ENCODE results near the gene MYBBP1A. TPM values are rescaled to one million over a fixed set of nuclear protein-coding genes. Genes with fewer than 3 reads are reported as not detected.
A peak's percentile ranks its signal among the peaks of the same experiment; 100 is the strongest.

The MYBBP1A gene
- total and polyA plus RNA-seq, 4 donors: 12.2 to 23.3 (median 20.0) TPM

- Histone ChIP-seq H3K36me3 (ENCODE audit: control insufficient read depth in 4 of 4, insufficient read depth in 3 of 4, low read depth in 1 of 4, low read length in 3 of 4) (no peaks in the 10 kb centered on the region), H3K27ac (ENCODE audit: low read depth in 1 of 2, low read length in 2 of 2) (no peak overlapping the region), H3K9ac (ENCODE audit: low read depth in 1 of 2, low read length in 2 of 2) (no peak overlapping the region), H3K4me3 (ENCODE audit: low read depth in 1 of 3, low read length in 3 of 3) (no peak overlapping the region), H3K9me3 (ENCODE audit: control insufficient read depth in 4 of 4, low read length in 3 of 4) (no peaks in the 10 kb centered on the region), H3K27me3 (ENCODE audit: control insufficient read depth in 4 of 4, insufficient read depth in 4 of 4, low read length in 3 of 4) (no peaks in the 10 kb centered on the region), H3K4me1 (ENCODE audit: control insufficient read depth in 4 of 4, insufficient read depth in 4 of 4, low read length in 3 of 4) (no peaks in the 10 kb centered on the region)
- 40% methylated on average over 29 of the region's 29 CpGs for WGBS
- DNase-seq (ENCODE audit: low spot score): peak; percentile 45
- TF ChIP-seq CTCF (IDR thresholded peaks at IDR 0.05; ENCODE audit: low read depth, low read length, missing input control): peak; percentile 32
- peak in 1 of 2 donors; percentile 68 for TF ChIP-seq RAD21 (IDR thresholded peaks at IDR 0.05)
- TF ChIP-seq GABPA (IDR thresholded peaks at IDR 0.05 in 1 of 2, conservative IDR thresholded peaks at IDR 0.05 in 1 of 2): no peak
- no peak for TF ChIP-seq REST (IDR thresholded peaks at IDR 0.05)
- TF ChIP-seq FOXA1 (IDR thresholded peaks at IDR 0.05): no peak
These were observed 39.9 kb upstream of the MYBBP1A start for GRCh38 chr17:4594931-4595684.

GRCh38 chr17:4594406-4594805 lies 39.2 kb upstream of the MYBBP1A start:
- Histone ChIP-seq H3K4me1 (ENCODE audit: control insufficient read depth in 4 of 4, insufficient read depth in 4 of 4, low read length in 3 of 4) (no peaks in the 10 kb centered on the region), H3K27ac (ENCODE audit: low read depth in 1 of 2, low read length in 2 of 2) (no peak overlapping the region), H3K9ac (ENCODE audit: low read depth in 1 of 2, low read length in 2 of 2) (no peak overlapping the region), H3K4me3 (ENCODE audit: low read depth in 1 of 3, low read length in 3 of 3) (no peak overlapping the region), H3K36me3 (ENCODE audit: control insufficient read depth in 4 of 4, insufficient read depth in 3 of 4, low read depth in 1 of 4, low read length in 3 of 4) (no peaks in the 10 kb centered on the region), H3K9me3 (ENCODE audit: control insufficient read depth in 4 of 4, low read length in 3 of 4) (no peaks in the 10 kb centered on the region), H3K27me3 (ENCODE audit: control insufficient read depth in 4 of 4, insufficient read depth in 4 of 4, low read length in 3 of 4) (no peaks in the 10 kb centered on the region)
- TF ChIP-seq RAD21 (IDR thresholded peaks at IDR 0.05): no peak
- WGBS: 95% methylated on average over 7 of the region's 7 CpGs
- DNase-seq (ENCODE audit: low spot score): no peak

- no peaks in the 10 kb centered on the region for H3K36me3 ChIP-seq (ENCODE audit: control insufficient read depth in 4 of 4, insufficient read depth in 3 of 4, low read depth in 1 of 4, low read length in 3 of 4)
- H3K9ac ChIP-seq (ENCODE audit: low read depth in 1 of 2, low read length in 2 of 2): no peak overlapping the region
- H3K27ac ChIP-seq (ENCODE audit: low read depth in 1 of 2, low read length in 2 of 2): no peak overlapping the region
- no peaks in the 10 kb centered on the region for H3K4me1 ChIP-seq (ENCODE audit: control insufficient read depth in 4 of 4, insufficient read depth in 4 of 4, low read length in 3 of 4)
- no peaks in the 10 kb centered on the region for H3K27me3 ChIP-seq (ENCODE audit: control insufficient read depth in 4 of 4, insufficient read depth in 4 of 4, low read length in 3 of 4)
- no peaks in the 10 kb centered on the region for H3K9me3 ChIP-seq (ENCODE audit: control insufficient read depth in 4 of 4, low read length in 3 of 4)
- DNase-seq (ENCODE audit: low spot score): no peak
- no peak overlapping the region for H3K4me3 ChIP-seq (ENCODE audit: low read depth in 1 of 3, low read length in 3 of 3)
- TF ChIP-seq FOXA2 (IDR thresholded peaks at IDR 0.05) (no peak), SP1 (IDR thresholded peaks at IDR 0.05) (no peak), JUND (IDR thresholded peaks at IDR 0.05) (no peak), NR2F2 (IDR thresholded peaks at IDR 0.05) (no peak), FOXA1 (IDR thresholded peaks at IDR 0.05) (no peak)
- WGBS: 82% methylated on average over 14 of the region's 14 CpGs
These were observed 37.8 kb upstream of the MYBBP1A start for GRCh38 chr17:4593021-4593421.

Data from liver (tissue), 9 donors.